Coronary artery (tissue), 2 donors: ENCODE results near the gene TMEM115.

Experiments used
- DNase-seq: peaks from one replicate; pipeline ENCODE4 v3.0.0-alpha.2; 2017; ENCODE audit warnings: low spot score
- H3K27ac ChIP-seq, 2 donors: fragments of 200-600 bp; sonication (generic); one replicate each; pipeline ENCODE4 v1.5.1; 2016 to 2019
- H3K4me3 ChIP-seq: fragments of 200-600 bp; sonication (generic); 2 replicates; pipeline ENCODE4 v1.5.1; 2016; ENCODE audit warnings: mild to moderate bottlenecking, moderate library complexity
- CTCF ChIP-seq: fragments of 200-600 bp; sonication (generic); IDR thresholded peaks from one replicate; pipeline ENCODE4 v1.5.1; 2019; ENCODE audit warnings: antibody characterized with exemption

Gene TMEM115

GRCh38 chr3:50388016-50388719, 28.8 kb upstream of the TMEM115 start:
- DNase-seq = no peak
- H3K27ac ChIP-seq = no peak overlapping the region
- no peak overlapping the region for H3K4me3 ChIP-seq
- no peak for TF ChIP-seq CTCF

- H3K4me3 ChIP-seq = no peak overlapping the region
These were observed 26.4 kb upstream of the TMEM115 start for GRCh38 chr3:50385754-50386153.

GRCh38 chr3:50383750-50384149, 24.4 kb upstream of the TMEM115 start:
- no peak for DNase-seq
- Histone ChIP-seq H3K4me3 (no peak overlapping the region), H3K27ac (no peak overlapping the region)
- no peak for TF ChIP-seq CTCF

More at GRCh38 chr3:50385754-50386153, 26.4 kb upstream of the TMEM115 start:
- no peak for DNase-seq
- no peak overlapping the region for H3K27ac ChIP-seq
- TF ChIP-seq CTCF = no peak

- no peak overlapping the region for H3K4me3 ChIP-seq
- TF ChIP-seq CTCF = no peak
- no peak overlapping the region for H3K27ac ChIP-seq
- DNase-seq = no peak
These were observed 23.4 kb upstream of the TMEM115 start for GRCh38 chr3:50382722-50383121.

GRCh38 chr3:50381383-50381782, 22.1 kb upstream of the TMEM115 start:
- no peak for DNase-seq
- TF ChIP-seq CTCF = no peak
- H3K27ac ChIP-seq = no peak overlapping the region
- no peak overlapping the region for H3K4me3 ChIP-seq

GRCh38 chr3:50380405-50381085, 21.2 kb upstream of the TMEM115 start:
- no peak for DNase-seq
- no peak for TF ChIP-seq CTCF
- H3K27ac ChIP-seq = no peak overlapping the region
- H3K4me3 ChIP-seq = no peak overlapping the region

GRCh38 chr3:50378757-50379156, 19.4 kb upstream of the TMEM115 start:
- Histone ChIP-seq H3K4me3 (no peak overlapping the region), H3K27ac (no peak overlapping the region)
- no peak for DNase-seq
- no peak for TF ChIP-seq CTCF
